PC-3 (cell line): Measurements from ENCODE around the gene SLC9A9.

ENCODE experiments used
- CTCF ChIP-seq: fragments of 300-600 bp; sonication (generic); conservative IDR thresholded peaks from 2 replicates; pipeline ENCODE4 v1.5.1; 2017; ENCODE audit warnings: antibody characterized with exemption, low read depth, mild to moderate bottlenecking, low read length
- EZH2 ChIP-seq: fragments of 300-600 bp; sonication (generic); IDR thresholded peaks from one replicate; pipeline ENCODE4 v1.6.1; 2017; ENCODE audit warnings: antibody characterized with exemption, mild to moderate bottlenecking, low read length; ENCODE audit not compliant: unreplicated experiment

GRCh38 chr3:143559296-143559695 is 289.0 kb downstream of the SLC9A9 start:
- no peak for TF ChIP-seq CTCF
- no peak for TF ChIP-seq EZH2
